Stromal cell of bone marrow (primary cell): ENCODE data around the gene HDLBP.
"Not testable (repeated sequence)": the region's sequence is repeated elsewhere in the genome, so short reads cannot be mapped to it uniquely, and the experiment has no call there.

Source experiments
- DNase-seq: peaks from one replicate; pipeline ENCODE4 v3.0.0-alpha.2; 2012; ENCODE audit warnings: low read depth

HDLBP gene

DNA sequence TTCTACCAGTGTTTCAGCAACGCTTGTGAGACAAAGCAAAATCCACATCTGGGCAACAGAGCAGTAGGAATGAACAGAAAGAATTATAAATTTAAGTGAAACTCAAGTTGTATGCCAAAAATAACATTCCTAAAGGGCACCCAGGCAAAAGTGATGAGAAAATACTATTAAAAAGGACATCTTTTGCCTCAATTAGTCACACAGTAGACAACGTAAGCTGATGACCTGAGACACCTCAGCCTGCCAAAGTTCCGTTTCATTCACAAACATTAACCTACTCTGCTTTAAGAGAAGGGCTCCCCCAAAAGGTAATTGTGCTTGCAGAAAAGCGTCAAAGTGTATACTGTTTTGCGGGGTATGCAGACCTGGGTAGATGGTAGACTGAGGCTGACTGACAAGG lies 7.2 kb downstream of the HDLBP start:
- DNase-seq: no peak

GRCh38 chr2:241307055-241307454 lies 8.4 kb downstream of the HDLBP start:
- no peak for DNase-seq

DNA sequence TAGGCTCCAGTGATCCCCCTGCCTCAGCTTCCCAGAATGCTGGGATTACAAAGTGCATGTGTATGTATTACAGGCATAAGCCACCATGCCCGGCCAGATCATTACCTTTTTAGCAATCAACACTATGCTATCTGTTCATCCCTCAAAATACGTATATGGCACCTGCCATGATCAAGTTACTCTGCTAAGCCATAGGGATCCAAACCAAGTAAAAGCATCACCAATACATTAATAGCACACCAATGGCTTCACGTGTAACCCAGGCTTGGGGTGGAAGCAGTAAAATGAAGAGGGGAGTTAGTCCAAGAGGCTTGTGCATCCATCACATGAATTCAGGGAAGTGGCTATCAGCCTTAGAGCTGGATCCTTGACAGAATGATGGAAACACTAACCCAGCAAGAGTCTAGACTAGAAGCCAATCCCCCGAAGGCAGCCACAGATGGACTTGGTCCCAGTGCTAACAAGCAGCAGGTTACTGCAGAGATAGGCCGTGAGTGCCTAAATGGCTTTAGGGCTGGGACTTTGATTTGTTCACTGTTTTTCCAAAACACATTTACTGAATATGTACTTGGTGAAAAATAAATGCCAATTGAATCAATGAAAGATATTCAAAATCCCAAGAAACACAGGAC lies 11.3 kb downstream of the HDLBP start:
- DNase-seq: no peak

- no peak for DNase-seq
Observed at GRCh38 chr2:241302759-241303651, 12.5 kb downstream of the HDLBP start.

DNA sequence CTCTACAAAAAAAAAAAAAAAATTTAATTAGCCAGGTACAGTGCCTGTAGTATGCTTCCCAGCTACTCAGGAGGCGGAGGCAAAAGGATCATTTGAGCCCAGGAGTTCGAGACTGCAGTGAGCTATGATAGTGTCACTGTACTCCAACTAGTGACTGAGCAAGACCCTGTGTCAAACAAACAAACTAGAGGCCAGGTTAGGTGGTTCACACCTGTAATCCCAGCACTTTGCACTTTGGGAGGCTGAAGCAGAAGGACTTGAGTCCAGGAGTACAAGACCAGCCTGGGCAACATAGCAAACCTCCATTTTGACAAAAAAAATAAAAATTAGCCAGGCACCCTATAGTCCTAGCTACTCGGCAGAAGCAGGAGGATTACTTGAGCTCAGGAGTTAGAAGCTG lies 13.4 kb downstream of the HDLBP start:
- DNase-seq: no peak

DNA sequence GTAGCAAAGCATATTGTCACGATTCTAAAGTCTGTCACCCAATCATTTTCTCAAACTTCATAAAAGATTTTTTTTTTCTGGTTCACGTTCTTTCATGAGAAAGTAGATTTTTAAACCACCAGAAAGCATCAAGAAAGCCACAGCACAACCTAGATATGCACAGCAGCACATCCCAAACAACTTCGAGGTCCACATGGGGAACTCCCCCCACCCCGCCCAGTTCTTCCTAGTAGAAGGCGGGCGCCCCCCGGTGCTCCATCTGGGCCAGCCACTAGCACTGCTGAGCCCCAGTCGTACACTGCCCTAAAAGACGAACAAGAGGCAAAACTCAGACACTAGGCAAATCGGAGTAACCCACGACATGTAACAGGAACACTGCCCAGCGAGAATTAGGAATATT lies 15.5 kb downstream of the HDLBP start:
- no peak for DNase-seq

GRCh38 chr2:241298673-241299072 lies 16.8 kb downstream of the HDLBP start:
- DNase-seq: no peak

- no peak for DNase-seq
Observed at GRCh38 chr2:241296767-241297166, 18.7 kb downstream of the HDLBP start.

- no peak for DNase-seq
Observed at GRCh38 chr2:241295326-241296095, 20.0 kb downstream of the HDLBP start.

GRCh38 chr2:241293378-241293797 lies 22.1 kb downstream of the HDLBP start:
- not testable (repeated sequence) for DNase-seq

GRCh38 chr2:241291977-241292376 lies 23.5 kb downstream of the HDLBP start:
- no peak for DNase-seq

DNA sequence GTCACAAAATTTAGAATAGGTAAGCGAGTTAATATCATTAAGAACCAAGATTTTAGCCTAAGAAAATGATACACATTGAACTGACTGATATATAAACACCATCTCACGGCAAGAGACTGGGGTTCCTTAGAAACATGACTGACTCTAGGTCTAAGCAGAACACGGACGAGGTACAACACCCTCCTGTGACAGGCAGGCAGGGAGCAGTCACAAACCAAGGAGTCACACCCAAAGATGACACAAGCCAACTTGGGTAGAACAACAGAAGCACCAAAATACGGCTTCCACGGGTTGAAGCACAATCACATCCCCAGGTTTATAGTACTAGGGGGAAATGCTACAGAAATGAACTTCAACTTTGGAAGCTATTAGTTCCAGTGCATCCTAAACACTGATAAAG lies 24.3 kb downstream of the HDLBP start:
- DNase-seq: no peak

DNA sequence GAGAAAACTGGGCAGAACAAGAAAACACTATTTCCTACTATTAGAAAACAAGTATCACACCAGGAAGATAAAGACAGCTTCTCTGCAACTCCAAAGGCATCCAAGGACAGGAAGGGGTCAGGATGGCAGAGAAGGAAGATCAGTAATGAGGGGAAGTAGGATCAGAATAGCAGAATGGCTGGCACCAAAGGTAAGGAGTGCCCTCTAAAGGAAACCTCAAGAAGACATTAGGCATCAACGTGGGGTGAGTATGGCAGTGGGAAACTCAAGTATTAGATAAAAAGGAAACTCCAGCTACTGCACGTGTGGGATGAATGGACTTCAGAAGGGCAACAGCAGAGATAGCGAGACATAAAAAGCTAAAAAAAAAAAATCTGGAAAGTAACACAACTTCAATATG lies 25.9 kb downstream of the HDLBP start:
- DNase-seq: no peak

DNA sequence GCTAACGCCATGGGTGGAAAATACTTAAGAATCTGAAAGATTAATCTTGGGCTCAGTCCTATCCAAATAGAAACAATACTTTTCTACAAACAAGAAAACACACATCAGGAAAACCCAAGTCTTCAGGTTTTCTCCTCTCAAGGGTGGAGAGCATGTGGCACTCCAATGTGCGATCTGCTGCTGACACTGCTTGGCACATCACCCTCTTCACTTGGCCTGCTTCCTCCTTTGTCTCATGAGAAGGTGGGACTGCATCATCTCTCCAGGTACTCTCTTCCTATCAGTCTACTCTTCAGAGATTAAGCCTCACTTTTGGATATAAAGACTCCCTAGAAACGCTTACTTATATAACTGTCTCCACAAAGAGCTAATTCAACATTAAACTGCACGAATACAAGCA lies 26.4 kb downstream of the HDLBP start:
- no peak for DNase-seq

DNA sequence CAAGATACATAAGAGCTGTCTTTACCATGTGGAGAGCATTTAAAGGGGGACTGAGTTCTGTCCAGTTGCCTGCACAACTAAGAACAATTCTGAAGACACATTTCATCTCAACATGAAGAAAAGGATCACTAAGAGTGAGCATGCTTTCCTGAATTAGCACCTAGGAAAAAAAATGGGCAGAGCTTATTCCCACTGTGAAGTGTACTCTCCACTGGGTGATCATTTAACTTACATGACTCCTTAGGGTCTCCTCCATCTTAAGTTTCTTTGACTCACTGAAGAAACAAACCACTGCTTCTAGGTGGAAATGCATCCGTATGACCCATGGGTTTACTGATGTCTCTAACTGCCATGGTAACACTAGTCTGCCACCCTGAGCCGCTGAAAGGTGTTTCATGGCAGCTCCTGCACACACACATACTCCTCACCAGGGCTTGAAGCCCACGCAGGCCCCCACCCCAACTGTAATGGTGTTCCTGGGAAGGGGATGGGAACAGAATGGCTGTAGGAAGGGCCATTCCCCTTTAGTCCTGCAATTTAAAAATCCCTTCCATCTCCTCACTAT lies 27.1 kb downstream of the HDLBP start:
- no peak for DNase-seq

- DNase-seq: no peak
Observed at GRCh38 chr2:241286348-241287090, 29.0 kb downstream of the HDLBP start.

- no peak for DNase-seq
Observed at GRCh38 chr2:241285596-241285995, 29.9 kb downstream of the HDLBP start.

GRCh38 chr2:241282555-241282954 lies 32.9 kb downstream of the HDLBP start:
- DNase-seq: no peak

GRCh38 chr2:241280291-241280690 lies 35.2 kb downstream of the HDLBP start:
- DNase-seq: no peak

- DNase-seq: no peak
Observed at GRCh38 chr2:241279828-241280227, 35.6 kb downstream of the HDLBP start.

- no peak for DNase-seq
Observed at GRCh38 chr2:241279413-241279812, 36.1 kb downstream of the HDLBP start.

GRCh38 chr2:241278306-241278705 lies 37.2 kb downstream of the HDLBP start:
- DNase-seq: not testable (repeated sequence)
